HG03571 (cell line): ENCODE data around the gene CNTNAP2.

ENCODE experiments used
- ATAC-seq: cut with Tn5 transposase; IDR thresholded peaks from one replicate; pipeline ENCODE4 v1.9.1; 2021; ENCODE audit not compliant: unreplicated experiment

Gene CNTNAP2

GRCh38 chr7:148212731-148213130 lies 2096.1 kb downstream of the CNTNAP2 start:
- ATAC-seq, result no peak

DNA sequence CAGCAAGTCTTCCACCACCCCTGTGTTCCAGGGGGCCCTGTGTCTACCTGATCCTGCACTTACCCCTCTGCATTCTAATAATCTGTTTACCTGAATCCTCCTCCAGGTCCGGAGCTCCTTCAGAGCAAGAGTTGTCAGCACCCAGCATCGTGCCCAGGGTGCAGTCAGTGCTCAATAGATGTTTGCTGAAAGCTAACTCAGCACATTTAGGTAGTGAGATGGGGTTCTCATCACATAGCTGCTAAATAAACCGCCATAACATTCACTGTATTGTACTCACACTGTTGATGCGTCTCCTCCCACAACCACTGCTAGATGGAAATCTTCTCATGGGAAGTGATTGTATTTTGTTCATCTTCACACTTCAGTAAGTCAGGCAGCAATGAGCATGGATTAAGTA lies 2097.5 kb downstream of the CNTNAP2 start:
- ATAC-seq, result no peak

GRCh38 chr7:148218603-148219002 lies 2102.0 kb downstream of the CNTNAP2 start:
- no peak for ATAC-seq

GRCh38 chr7:148222721-148223120 lies 2106.1 kb downstream of the CNTNAP2 start:
- no peak for ATAC-seq

DNA sequence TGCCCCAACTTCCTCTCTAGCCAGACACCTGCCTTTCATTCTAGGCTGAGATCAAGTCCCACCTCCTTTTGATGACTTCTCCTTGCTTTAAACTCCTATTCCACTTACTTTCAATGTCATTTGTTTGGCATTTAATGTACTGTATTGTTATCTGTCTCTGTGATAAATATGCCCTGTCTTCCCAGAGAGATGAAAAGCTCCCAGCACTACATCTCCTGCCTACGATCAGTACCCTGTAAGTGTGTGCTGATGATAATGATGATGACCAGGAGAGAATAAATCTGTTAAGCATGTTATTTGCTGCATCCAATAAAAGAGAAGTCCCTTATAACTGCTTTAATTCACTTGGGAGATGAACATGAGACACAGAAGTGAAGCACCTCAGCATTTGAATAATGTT lies 2106.6 kb downstream of the CNTNAP2 start:
- ATAC-seq, result no peak

DNA sequence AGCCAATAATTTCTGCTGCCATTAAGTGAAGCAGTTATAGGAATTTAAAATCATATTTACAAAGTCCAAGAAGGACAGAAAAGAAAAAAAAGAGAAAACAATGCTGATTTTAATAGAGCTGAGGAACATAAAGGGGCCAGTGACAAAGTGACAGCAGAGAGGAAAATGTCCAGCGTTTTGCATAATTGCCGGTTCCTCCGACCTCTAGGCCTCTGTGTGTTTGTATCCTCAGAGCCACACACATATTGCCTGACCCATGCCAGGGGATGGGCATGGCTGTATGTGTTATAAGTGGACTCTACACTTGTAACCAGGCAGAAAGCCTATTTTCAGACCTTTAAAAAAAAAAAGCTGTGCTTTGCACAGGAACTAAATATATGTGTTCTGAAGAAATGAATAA lies 2107.1 kb downstream of the CNTNAP2 start:
- ATAC-seq, result no peak

- ATAC-seq, result no peak
Measured at GRCh38 chr7:148230296-148230695, 2113.7 kb downstream of the CNTNAP2 start.

DNA sequence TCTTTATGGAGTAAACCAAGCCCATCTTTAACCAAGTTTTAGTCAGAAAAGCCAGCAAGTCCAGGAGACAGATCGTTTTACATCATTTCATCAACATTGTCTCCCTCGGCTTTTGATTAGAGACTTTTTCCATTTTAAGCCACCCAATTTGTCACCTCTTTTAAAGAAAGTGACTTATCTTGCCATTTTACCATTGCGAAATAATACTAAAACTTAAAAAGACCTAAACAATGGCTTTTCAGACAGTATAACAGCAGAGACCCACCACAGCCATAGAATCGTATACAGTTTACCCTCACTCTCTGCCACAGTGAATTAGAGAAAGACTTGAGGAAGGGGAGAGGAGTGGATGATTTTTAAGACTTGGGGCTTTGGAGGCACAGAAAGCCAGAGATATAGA lies 2114.3 kb downstream of the CNTNAP2 start:
- no peak for ATAC-seq

DNA sequence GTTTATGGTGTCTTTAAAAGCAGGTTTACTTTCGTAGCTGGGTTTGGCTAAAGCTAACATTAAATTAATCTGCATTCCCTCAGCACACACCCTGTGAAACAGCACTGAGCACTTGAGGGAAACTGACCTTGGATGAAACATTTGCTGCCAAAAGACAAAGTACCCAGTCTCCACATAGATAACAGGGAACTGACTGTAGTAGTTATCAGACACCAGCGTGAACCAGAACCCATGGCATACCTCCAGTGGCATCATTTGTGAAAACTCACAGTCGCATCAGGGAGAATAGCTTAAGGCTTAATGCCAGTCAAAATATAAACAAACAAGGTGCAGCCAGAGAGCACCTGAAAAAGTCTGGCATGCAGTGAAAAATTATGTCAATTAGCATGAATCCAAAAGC lies 2116.2 kb downstream of the CNTNAP2 start:
- no peak for ATAC-seq

GRCh38 chr7:148234715-148235114 lies 2118.1 kb downstream of the CNTNAP2 start:
- ATAC-seq, result no peak

DNA sequence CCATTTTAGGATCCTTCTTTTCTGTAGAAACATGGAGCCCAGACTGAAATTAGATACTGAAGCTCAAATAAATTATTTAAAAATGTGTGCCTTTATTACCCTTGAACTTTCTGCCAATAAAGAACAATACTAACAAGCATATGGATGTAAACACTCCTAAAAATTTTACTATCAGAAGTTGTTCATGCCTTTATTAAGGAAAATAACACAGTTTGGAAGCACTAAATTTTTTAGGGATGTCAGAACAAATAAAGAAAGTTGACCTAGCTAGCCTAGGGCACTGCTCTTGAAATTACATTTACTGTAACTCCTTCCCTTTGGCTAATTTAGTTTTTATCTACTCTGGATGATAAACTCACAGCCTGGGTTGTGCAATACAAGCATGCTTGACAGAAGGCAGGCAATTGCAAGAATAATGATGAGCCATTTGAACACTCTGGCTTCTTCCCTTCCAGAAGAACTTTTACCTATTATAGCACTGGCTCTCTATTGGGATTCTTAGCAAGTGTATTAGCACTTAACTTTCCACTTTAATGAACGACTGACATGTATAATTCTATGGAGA lies 2122.2 kb downstream of the CNTNAP2 start:
- ATAC-seq, result no peak

DNA sequence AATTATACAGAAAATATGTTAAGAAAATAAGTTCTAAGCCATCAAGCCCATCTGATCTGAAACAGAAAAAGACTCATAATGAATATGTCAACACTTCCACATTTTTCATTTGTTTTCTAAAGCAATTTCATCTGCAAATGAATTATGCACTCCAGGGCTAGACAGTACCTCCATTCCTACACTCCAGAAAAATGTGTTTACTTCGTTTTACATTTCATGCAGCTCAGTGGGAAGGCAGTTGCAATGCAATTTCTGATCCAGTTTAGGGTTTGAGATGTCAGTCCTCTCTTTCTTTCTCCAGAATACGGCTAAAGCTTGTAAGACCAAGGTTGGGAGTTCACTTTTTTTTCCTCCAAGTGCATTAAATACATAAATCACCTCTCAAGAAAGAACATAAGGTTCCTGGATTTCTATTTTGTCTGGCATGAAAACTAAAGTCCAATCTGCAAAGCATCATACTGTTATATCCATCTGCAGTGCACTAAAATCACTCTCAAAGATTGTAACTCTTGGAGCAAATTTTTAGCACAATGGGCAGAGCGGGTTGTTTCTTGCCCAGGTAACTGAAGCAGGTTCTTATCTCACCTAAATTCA lies 2125.2 kb downstream of the CNTNAP2 start:
- ATAC-seq, result peak; percentile 23

GRCh38 chr7:148242294-148242821 lies 2125.8 kb downstream of the CNTNAP2 start:
- ATAC-seq, result peak; percentile 86

DNA sequence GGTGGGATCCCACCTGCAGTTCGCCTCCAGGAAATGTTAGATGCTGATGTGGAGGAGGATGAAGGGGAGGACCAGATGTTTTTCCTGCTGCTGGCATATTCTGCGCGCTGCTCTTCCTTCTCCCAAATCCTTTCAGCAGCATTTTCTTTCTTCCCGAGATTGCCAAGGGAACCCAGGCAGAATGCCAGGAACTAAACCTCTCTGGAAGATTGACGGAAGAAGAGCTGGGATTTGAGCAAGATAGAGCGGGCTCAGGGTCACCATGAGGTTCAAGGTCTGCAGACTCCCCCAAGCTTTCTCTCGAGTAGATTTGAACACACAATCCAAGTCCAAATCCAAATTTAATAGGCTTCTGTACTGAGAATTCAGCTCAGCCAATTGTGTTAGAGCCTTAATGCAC lies 2128.8 kb downstream of the CNTNAP2 start:
- no peak for ATAC-seq

- no peak for ATAC-seq
Measured at GRCh38 chr7:148253629-148254028, 2137.0 kb downstream of the CNTNAP2 start.

GRCh38 chr7:148255333-148255732 lies 2138.7 kb downstream of the CNTNAP2 start:
- no peak for ATAC-seq

DNA sequence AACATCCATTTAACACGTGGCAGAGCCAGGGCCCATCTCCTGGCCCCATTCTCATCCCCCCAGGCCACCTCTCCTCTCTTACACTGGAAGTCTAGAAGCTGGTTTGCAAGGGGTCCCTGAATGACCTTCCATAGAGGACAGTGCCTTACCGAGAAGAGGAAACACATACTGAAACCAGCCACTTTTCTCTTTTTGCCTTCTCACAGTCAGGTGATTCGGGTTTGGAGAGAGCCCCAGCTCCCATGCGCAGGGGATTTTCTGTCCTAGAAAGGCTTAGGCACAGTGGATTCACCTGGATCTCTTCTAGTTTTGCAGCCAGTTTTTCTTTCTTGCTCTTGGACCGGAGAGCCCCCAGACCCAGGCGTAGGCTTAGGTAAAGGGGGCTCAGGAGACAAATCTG lies 2139.8 kb downstream of the CNTNAP2 start:
- ATAC-seq, result no peak

- ATAC-seq, result no peak
Measured at GRCh38 chr7:148260599-148260998, 2144.0 kb downstream of the CNTNAP2 start.

- no peak for ATAC-seq
Measured at GRCh38 chr7:148261523-148261922, 2144.9 kb downstream of the CNTNAP2 start.

GRCh38 chr7:148261996-148262688 lies 2145.5 kb downstream of the CNTNAP2 start:
- ATAC-seq, result peak; percentile 14

- ATAC-seq, result peak; percentile 71
Measured at GRCh38 chr7:148262721-148263229, 2146.2 kb downstream of the CNTNAP2 start.

GRCh38 chr7:148264933-148265557 lies 2148.4 kb downstream of the CNTNAP2 start:
- no peak for ATAC-seq
